Gastroesophageal sphincter (tissue), 3 donors: ENCODE results near the gene MAS1.

ENCODE experiments used
- CTCF ChIP-seq, 4 experiments: fragments of 200-600 bp in 2 of 4; fragments of 450-650 bp in 2 of 4; sonication (generic) in 1 of 4; IDR thresholded peaks; one replicate each; pipeline ENCODE4 v1.5.1; 2017 to 2019; ENCODE audit warnings: antibody characterized with exemption in 4 of 4, mild to moderate bottlenecking in 2 of 4, moderate library complexity in 2 of 4
- EP300 ChIP-seq: sonication (generic); formaldehyde crosslinking; IDR thresholded peaks from one replicate; pipeline ENCODE4 v1.6.1; 2017; ENCODE audit warnings: antibody characterized with exemption, mild to moderate bottlenecking
- POLR2A ChIP-seq, 2 donors: fragments of 450-650 bp; IDR thresholded peaks; one replicate each; pipeline ENCODE4 v1.6.1; 2017; ENCODE audit warnings: antibody characterized with exemption in 2 of 2, mild to moderate bottlenecking in 2 of 2, moderate library complexity in 1 of 2
- POLR2AphosphoS5 ChIP-seq: sonication (generic); formaldehyde crosslinking; IDR thresholded peaks from one replicate; pipeline ENCODE4 v1.6.1; 2017; ENCODE audit warnings: antibody characterized with exemption

DNA sequence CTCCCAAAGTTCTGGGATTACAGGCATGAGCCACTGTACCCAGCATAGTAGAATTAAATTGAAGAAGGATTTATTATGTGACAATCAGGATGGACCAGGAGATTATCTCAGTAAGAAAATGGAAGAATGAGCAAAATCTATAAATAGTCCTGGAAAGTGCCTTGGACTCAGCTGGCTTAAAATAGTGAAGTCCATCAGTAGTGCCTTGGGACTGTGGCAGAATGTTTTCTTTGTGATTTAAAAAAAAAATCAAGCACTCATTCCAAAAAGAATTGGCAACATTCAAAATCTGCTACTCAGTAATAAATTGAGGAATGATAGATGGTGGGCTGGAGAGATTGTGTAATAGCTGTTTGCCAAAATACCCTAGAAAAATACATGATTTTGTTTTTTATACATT, 37.0 kb upstream of the MAS1 start:
- TF ChIP-seq POLR2A (IDR thresholded peaks at IDR 0.05): no peak
- TF ChIP-seq CTCF (IDR thresholded peaks at IDR 0.05): no peak
- TF ChIP-seq EP300: no peak
- no peak for TF ChIP-seq POLR2AphosphoS5
